Measurements from ENCODE around the gene MX2. TPM values are rescaled to one million over a fixed set of nuclear protein-coding genes. Genes with fewer than 3 reads are reported as not detected.

MX2 gene
- total and polyA plus RNA-seq, 2 of the 4 experiments (the other 2 are of a cell fraction), result 0.53 to 0.54 TPM

GRCh38 chr21:41387042-41387819, 25.4 kb downstream of the MX2 start:
- Histone ChIP-seq H4K5ac (ENCODE audit: low read depth, low read length) (no peak overlapping the region), H3K4me2 (ENCODE audit: low read depth, low read length) (no peak overlapping the region), H3K4ac (ENCODE audit: low read depth, low read length) (no peak overlapping the region), H3K4me1 (ENCODE audit: control insufficient read depth, insufficient read depth, low read length) (no peaks in the 10 kb centered on the region), H3K27ac (ENCODE audit: insufficient read depth, low read length) (no peak overlapping the region), H2BK120ac (ENCODE audit: low read depth, low read length) (no peak overlapping the region), H2AK5ac (ENCODE audit: low read depth, low read length) (no peak overlapping the region), H3K9me3 (ENCODE audit: control insufficient read depth, insufficient read depth, low read length) (no peaks in the 10 kb centered on the region), H4K91ac (ENCODE audit: insufficient read depth, low read depth, low read length) (no peak overlapping the region), H2BK20ac (ENCODE audit: low read depth, low read length) (no peak overlapping the region), H3K56ac (ENCODE audit: extremely low read depth, insufficient read depth, low read length) (no peak overlapping the region), H3K14ac (replicated peaks; ENCODE audit: low read depth, low read length) (no peak overlapping the region), H3K9ac (ENCODE audit: low read depth, low read length) (no peak overlapping the region), H3K36me3 (ENCODE audit: control insufficient read depth, insufficient read depth, low read length) (no peaks in the 10 kb centered on the region), H3K79me1 (ENCODE audit: low read depth in 1 of 2, low read length in 2 of 2) (no peaks in the 10 kb centered on the region), H3K23ac (ENCODE audit: low read depth, low read length) (no peak overlapping the region), H4K8ac (ENCODE audit: low read depth in 2 of 2, low read length in 2 of 2) (no peak overlapping the region), H4K20me1 (ENCODE audit: insufficient read depth, low read length) (no peaks in the 10 kb centered on the region), H3K9me1 (ENCODE audit: insufficient read depth, low read length) (no peaks in the 10 kb centered on the region), H3K4me3 (ENCODE audit: insufficient read depth, low read depth, low read length) (no peak overlapping the region), H2AK9ac (replicated peaks; ENCODE audit: low read depth, low read length, poor library complexity) (no peak overlapping the region), H2AFZ (replicated peaks; ENCODE audit: low read length, poor library complexity) (no peak overlapping the region), H3K18ac (ENCODE audit: low read depth, low read length) (no peak overlapping the region), H2BK15ac (ENCODE audit: low read depth, low read length) (no peak overlapping the region), H3K27me3 (ENCODE audit: control insufficient read depth, insufficient read depth, low read length) (no peaks in the 10 kb centered on the region; the same call in 1 of the 2 replicates), H2BK5ac (ENCODE audit: low read depth, low read length, poor library complexity, severe bottlenecking) (no peak overlapping the region)
- in situ Hi-C loops (cut with MboI; ENCODE audit: low sequenced_read_pairs) (no loop called here), dilution Hi-C loops (cut with HindIII; ENCODE audit: low sequenced_read_pairs, unreplicated experiment) (no loop called here), intact Hi-C loops (cut with micrococcal nuclease) (no loop called here)
- no TSS peak for BruUV-seq (replicated peaks)
- DNase-seq, result no peak
- no peak for TF ChIP-seq RAD21 (IDR thresholded peaks at IDR 0.05; ENCODE audit: low read length)
- no peak for TF ChIP-seq MAZ (IDR thresholded peaks at IDR 0.05; ENCODE audit: borderline replicate concordance, low read depth, low read length)
- no peak for TF ChIP-seq MAFK (IDR thresholded peaks at IDR 0.05; ENCODE audit: low read depth, low read length)
- no peak for TF ChIP-seq RCOR1 (IDR thresholded peaks at IDR 0.05; ENCODE audit: insufficient replicate concordance, low read length)
- no peak for TF ChIP-seq SMC3 (IDR thresholded peaks at IDR 0.05; ENCODE audit: low read depth, low read length)
- no peak for TF ChIP-seq CHD1 (IDR thresholded peaks at IDR 0.05; ENCODE audit: low read depth, low read length)
- TF ChIP-seq ELK1 (IDR thresholded peaks at IDR 0.05; ENCODE audit: borderline replicate concordance, low read depth, low read length), result no peak
- TF ChIP-seq POLR2A (IDR thresholded peaks at IDR 0.05; ENCODE audit: low read depth, low read length), result no peak
- no peak for TF ChIP-seq MXI1 (IDR thresholded peaks at IDR 0.05; ENCODE audit: borderline replicate concordance, low read depth, low read length)
- TF ChIP-seq CEBPB (IDR thresholded peaks at IDR 0.05; ENCODE audit: low read depth, low read length), result no peak
- TF ChIP-seq BHLHE40 (IDR thresholded peaks at IDR 0.05; ENCODE audit: low read depth, low read length), result no peak
- TF ChIP-seq CTCF (conservative IDR thresholded peaks at IDR 0.05; ENCODE audit: low read depth, low read length), result no peak
- TF ChIP-seq USF2 (IDR thresholded peaks at IDR 0.05; ENCODE audit: low read depth, low read length), result no peak
- TF ChIP-seq FOS (IDR thresholded peaks at IDR 0.05; ENCODE audit: low read depth, low read length), result no peak
- TF ChIP-seq NFE2L2 (IDR thresholded peaks at IDR 0.05; ENCODE audit: low read depth, low read length), result no peak
- ChIA-PET CTCF (interaction anchor here (0.8 kb wide), 1 partner anchor 24 kb away, joined by 4 read pairs; no protein-coding TSS in a partner anchor), POLR2A (ENCODE audit: unreplicated experiment) (no interaction called here)
- ATAC-seq (ENCODE audit: low read depth), result no peak
- 61% methylated on average over 6 of the region's 14 CpGs; no CpG with 5 or more reads in 1 of the 2 experiments for WGBS, 2 experiments (ENCODE audit: extremely low coverage in 2 of 2, insufficient read length in 1 of 2)
